CD4-positive, alpha-beta T cell treated with Interleukin-6 for 4 hours (primary cell): ENCODE measurements around the gene MEIS2.

ENCODE experiments used
- DNase-seq: peaks from one replicate; pipeline ENCODE4 v3.0.0-alpha.2; 2020; ENCODE audit warnings: mixed read lengths

The MEIS2 gene

GRCh38 chr15:36887214-36887961 is 213.0 kb downstream of the MEIS2 start:
- no peak for DNase-seq

DNA sequence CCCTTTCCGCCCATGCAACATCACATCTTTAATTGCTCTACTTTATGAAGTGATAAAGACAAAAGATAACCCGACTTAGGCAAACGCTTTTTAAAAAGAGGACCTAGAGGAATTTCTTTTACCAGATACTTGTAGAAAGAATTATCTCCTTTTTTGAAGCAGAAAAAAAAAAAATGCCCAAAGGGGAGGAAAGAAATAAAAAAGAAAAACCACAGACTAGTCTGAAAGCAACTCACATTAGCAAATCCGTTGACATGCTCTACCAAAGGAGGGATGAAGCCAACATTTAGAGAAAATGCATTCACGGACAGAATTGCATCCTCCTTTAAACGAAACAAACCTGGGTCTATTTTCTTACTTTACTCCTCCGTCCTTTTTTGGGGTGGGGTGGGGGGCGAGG is 213.6 kb downstream of the MEIS2 start:
- no peak for DNase-seq

DNA sequence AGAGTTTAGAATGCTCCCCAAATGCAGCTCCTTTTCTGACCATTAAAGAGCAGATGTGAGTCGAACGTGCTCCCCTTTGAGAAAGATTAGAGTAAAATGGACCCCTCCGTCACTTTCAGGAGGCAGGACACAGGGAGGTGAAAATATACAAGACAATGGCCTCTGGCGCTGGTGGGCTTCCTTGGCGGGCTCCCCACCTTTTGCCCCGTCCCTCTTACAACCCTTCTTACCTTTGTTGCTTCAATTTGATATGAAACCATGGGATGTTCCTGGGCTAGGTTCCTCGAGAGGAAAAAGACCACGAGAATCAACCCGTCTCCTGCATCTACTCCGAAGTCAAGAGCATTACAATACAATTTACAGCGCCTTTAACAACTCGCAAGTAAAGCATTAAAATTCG is 214.2 kb downstream of the MEIS2 start:
- DNase-seq: no peak

DNA sequence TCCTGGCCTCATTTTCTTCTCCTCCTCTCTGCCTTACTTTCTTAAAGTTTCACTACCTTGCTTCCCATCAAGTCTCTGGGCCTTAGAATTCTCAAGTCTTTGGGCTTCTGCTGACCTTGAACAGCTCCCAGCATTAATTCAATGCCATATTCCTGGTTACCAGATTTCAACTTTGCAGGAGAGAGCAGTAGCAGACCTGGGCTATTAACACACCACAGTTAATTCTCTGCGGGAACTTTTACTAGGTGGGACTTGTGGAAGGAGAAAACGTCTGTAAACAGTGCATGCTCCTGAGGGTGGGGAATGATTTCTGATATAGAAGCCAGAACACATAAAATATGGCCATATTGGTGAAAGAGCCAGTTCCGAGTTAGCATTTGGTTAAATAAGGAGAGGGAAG is 214.6 kb downstream of the MEIS2 start:
- no peak for DNase-seq

DNA sequence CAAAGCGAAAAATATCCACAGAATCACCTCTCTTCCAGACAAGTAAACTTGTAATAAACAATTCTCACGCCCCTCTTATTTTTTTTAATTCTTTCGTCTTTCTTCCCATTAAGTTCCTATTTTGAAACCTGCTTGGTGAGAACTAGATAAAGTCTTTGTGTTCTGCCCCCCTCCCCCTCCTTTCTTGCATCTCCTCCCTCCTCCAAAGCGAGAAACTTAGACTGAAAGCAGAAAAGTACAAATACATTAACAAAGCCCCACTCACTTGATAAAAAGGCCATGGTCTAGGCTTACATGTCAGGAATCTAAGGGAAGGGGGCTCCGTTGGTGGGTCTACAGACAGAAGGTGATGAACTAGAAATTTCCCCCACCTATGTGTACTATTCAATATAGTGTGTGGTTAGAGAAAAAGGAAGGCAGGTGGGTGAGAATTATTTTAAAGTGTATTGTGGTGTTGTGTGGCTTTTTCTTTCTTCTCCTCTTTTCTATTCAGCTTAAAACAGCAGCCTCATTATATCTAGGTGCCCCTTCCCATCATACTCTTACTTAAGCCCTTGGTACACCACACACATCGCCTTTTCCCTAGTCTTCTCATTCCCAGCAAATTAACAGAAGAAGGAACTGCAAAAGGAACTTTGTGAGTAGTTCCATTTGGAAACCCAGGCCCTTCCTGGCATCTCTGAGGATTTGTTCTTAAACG is 215.3 kb downstream of the MEIS2 start:
- no peak for DNase-seq

- no peak for DNase-seq
Observed at GRCh38 chr15:36884518-36884875, 215.9 kb downstream of the MEIS2 start.

- DNase-seq: peak; percentile 41
Observed at GRCh38 chr15:36883713-36884517, 216.4 kb downstream of the MEIS2 start.

- DNase-seq: no peak
Observed at GRCh38 chr15:36882487-36883131, 217.7 kb downstream of the MEIS2 start.

DNA sequence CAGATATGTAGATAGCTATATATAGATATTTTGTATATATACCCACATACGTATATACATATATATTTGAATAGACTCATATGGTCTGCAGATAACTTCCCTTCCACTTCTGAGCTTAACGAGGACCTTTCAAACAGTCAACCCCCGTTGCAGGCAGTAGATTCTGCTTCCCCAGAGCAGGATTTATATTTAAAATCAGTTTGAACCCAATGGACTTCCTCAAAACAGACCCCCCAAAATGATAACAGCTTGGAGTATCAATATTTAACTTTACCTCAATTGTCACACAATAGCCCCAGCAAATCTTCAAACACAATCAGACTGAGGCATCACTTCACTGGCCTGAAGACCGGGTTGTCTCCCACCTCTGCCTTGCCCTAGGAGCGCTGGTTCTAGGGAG is 218.3 kb downstream of the MEIS2 start:
- no peak for DNase-seq

DNA sequence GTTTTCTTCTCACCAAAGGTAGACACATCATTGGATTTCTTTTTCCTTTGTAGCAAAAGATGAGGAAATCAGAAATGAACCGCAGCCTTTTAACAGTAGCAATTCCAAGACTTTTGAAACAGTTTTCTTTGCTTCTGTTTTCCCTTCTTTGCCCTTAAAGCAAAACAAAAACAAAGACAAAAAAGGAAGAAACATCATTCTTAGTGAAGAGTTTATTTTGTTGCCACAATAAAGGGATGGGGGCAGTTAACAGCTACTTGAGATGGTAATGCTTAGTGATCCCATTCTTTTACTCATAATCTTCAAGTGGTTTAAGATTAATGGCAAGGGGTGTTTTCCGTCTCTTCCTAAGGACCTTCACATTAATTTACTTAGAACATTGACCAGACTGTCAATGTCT is 218.8 kb downstream of the MEIS2 start:
- no peak for DNase-seq

DNA sequence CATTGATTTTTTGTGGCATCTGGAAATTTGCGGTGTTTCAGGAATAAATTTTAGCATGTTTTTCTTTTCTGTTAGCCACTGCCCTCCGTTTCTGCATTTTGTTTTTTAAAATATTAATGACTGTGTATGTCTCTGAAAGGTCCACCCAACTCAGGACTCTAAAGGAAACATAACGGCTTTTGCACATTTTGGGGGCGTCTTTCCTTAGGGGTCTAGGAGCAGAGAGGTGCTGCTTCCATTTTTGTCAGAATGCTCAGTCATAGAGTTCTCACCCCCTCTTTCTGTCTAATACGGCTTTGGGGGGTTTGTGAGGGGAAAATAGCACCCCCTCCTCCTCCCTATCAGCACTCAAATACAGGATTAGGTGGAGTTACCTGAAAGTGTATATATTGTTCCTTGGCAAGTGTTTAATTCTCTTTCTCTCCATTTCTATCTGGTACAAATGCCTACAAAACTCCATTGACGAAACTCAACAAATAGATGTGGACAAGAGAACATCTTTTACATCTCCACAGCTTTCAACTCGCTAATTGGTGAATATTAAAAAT is 219.4 kb downstream of the MEIS2 start:
- DNase-seq: no peak

DNA sequence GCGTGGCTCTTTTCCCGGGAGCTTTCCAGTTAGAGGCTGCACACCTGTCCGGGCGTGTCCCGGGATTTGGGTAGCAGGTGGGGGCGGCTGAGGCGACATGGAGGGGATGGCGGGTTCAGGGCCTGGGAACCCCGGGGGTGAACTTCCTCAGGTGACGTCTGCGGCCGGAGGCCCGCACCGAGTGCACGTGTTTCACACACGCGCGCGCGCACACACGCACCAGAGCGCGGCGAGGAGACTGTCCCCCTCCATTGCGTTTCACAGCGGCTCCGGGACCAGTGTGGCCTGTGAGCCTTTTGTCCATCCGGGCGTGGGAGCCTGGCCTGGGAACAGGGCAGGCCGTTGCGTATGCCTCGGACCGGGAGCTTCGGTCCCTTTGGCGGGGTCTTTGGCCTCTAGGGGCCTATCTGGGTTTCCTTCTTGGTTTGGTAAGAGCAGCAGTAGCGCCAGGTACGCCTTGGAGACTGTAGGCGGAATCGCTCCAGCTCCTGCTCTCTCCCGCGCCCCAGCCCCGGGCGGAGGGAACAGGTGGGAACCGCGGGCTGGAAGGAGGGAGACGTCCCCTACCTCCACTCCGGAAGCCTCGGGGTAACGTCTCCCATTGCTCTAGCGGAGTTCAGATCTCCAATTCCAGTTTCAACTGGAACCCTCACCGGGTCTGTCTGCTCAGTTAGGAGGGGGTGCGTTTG is 220.0 kb downstream of the MEIS2 start:
- no peak for DNase-seq

GRCh38 chr15:36879568-36880222 is 220.7 kb downstream of the MEIS2 start:
- no peak for DNase-seq

DNA sequence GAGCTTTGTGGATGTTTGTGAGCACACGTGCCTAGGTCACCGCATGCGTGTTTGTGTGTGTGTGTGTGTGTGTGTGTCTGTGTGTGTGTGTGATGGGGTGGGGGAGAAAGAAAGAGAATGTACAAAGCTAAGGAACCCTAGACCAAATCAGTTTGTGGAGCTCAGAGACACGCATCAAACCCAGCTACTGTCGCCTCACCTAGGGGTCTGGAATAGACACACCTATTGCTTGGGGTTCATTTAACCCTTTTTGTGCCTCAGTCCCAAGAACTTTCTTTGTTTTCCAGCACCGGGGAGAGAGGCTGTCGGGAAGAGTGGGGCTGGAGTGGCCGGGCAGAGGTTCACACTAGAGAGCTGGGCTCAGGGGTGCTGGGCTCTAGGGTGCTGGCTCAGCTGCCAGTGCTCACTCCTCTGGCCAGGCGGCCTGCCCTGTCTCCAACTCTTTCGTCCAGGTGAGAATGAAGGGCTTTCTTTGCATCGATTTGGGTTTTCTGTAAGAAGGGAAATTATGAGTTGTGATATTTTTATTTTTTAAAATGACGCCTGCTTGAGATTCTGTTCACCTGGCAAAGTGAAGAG is 221.6 kb downstream of the MEIS2 start:
- no peak for DNase-seq

- DNase-seq: no peak
Observed at GRCh38 chr15:36877796-36878683, 222.3 kb downstream of the MEIS2 start.

GRCh38 chr15:36877294-36877693 is 223.1 kb downstream of the MEIS2 start:
- DNase-seq: no peak

GRCh38 chr15:36875740-36876334 is 224.5 kb downstream of the MEIS2 start:
- DNase-seq: no peak

DNA sequence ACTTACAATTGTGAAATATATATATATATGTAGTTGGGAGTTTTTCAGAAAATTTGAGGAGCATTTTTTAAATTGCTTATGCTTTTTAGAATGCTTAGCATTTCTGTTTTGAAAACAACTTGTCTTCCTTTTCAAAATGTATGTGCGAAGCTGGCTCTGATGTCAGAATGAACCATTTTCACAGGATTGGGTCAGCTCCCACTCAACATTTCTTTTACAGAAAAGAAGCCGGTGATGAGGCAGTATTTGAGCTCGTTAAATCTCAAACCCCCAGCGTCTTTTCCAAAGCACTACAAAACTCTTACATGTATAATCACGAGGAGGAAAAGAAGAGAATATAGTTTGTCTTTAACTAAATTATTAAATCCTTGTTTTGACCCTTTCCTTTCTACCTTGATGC is 225.4 kb downstream of the MEIS2 start:
- no peak for DNase-seq

DNA sequence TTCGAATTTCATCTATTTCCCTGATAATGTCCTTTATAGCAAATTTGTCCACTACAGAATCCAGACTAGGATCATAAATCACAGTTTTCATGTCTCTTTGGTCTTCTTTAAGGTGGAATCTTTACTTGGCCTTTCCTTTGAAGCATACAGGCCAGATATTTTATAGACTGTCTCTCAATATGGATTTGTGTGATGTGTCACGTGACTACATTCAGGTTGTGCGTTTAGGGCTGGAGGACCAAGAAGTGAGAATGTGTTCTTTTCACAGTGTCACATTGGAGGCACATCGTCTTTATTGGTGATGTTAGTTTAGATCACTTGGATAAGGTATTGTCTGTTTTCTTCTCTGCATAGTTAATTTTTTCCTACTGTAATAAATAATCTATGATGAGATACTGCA is 232.9 kb downstream of the MEIS2 start:
- DNase-seq: no peak

- no peak for DNase-seq
Observed at GRCh38 chr15:36866896-36867295, 233.5 kb downstream of the MEIS2 start.
